ENCODE data around the gene TOP2A.

DNA sequence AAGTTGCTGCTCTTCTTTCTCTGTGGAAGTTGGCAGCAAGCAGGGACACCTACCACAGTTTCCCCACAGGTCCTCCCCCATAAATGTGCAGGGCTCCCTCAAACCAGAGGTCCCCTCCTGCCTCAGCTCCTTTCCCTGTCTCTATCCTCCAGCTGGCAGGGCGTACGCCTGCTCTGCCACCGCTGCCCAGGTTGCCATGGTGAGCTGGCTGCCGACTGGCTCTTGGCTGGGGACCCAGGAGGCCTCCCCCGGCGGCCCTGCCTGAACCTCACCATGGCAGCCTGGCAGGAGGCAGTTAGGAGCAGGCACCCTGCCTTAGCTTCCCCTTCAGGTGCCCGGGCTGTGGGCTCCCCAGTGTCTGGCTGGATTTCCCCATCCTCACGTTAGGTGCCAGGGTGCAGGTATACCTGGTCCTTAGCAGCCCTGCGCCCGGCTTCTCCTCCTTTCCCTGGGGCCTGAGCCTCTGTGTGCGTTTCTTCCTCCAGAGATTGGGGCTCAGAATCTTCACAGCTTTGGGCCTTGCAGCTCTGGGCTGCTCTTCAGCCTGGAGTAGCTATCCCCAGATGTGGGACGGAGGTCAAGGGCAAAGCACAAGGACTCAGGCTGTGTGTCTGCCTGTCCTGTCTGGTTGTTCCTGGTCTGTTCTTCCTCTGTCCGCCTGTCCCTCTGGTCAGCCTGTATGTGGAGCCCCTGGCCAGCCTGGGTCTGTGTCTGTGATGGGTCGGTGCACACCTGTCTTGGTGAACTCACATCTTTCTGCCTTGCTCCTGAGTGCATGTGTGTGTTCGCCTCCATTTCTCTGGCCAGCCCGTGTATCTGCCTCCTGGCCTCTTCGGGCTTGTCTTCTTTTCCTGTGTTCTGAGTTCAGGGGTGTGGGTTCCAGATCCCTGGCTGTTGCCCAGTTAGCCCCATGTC lies 68.9 kb downstream of the TOP2A start:
- TF ChIP-seq PBX3 (IDR thresholded peaks at IDR 0.05) (no peak), MAX (IDR thresholded peaks at IDR 0.05; ENCODE audit: low read depth) (no peak), NFIC (IDR thresholded peaks at IDR 0.05; ENCODE audit: borderline replicate concordance) (no peak), FOXJ3 (CRISPR knock-in tag; IDR thresholded peaks at IDR 0.05) (no peak), USF2 (IDR thresholded peaks at IDR 0.05; ENCODE audit: borderline replicate concordance, low read depth, low read length) (no peak), POLR2AphosphoS5 (IDR thresholded peaks at IDR 0.05; ENCODE audit: low read depth, low read length) (no peak), SMC3 (IDR thresholded peaks at IDR 0.05; ENCODE audit: low read depth, low read length) (no peak)
